T-helper 22 cell (primary cell): Measurements from ENCODE around the gene PRDM16.

Source experiments
- DNase-seq: peaks from one replicate; pipeline ENCODE4 v3.0.0-alpha.2; 2020; ENCODE audit warnings: low read depth

The PRDM16 gene

DNA sequence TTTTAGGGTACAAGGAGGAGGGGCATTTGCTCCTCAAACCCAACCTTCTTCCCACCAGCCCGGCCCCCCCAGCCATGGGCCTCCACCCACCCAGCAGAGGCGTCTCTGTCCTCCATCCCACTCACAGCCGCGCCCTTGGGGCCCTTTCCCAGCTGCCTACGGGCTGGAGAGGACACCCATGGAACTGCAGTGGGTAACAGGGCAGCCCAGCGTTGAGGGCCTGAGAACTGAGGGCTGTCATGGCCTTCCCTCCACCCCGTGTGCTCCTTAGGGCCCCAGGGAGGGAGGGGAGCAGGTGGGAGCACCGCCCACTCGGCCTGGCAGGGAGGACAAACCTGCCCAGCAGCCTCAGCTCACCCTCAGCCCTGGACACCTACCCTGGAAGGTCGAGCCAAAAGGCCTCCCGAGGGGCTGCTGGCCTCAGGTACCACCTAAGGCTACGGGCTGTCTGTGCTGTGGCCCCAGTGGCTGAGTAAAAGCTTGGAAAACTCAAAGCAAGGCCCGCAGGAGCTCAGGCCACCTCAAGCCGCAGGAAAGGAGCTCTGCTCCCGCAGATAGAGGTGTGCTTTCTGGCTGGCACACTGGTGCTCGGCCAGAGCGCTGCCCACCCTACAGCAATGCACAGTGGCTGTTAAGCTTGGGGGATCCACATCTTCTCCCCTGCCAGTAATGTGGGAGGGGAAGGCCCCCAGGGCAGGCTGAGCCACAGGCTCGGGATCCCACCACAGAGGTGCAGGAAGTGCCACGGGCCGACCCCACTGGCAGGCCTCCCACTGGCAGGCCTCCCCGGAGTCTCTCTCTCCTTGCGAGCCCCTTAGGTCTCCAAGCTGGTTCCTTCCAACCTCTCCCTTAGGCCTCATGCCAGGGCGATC is 383.2 kb downstream of the PRDM16 start:
- no peak for DNase-seq

DNA sequence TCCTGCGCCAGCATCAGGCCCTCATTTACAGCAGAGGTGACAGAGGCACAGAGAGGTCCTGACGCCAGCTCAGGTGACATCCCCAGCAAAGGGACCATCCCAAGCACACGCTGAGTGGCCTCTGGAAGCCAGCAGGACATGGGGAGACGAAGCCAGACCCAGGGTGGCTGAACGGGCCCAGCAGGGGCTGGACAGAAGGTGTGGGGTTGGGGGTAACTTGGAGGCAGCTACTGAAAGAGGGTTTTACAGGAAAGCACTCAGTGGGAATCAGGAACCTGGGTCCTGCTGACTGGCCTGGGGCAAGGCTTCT is 383.8 kb downstream of the PRDM16 start:
- no peak for DNase-seq

- peak; percentile 39 for DNase-seq
These were observed 384.3 kb downstream of the PRDM16 start for GRCh38 chr1:3453203-3453761.

DNA sequence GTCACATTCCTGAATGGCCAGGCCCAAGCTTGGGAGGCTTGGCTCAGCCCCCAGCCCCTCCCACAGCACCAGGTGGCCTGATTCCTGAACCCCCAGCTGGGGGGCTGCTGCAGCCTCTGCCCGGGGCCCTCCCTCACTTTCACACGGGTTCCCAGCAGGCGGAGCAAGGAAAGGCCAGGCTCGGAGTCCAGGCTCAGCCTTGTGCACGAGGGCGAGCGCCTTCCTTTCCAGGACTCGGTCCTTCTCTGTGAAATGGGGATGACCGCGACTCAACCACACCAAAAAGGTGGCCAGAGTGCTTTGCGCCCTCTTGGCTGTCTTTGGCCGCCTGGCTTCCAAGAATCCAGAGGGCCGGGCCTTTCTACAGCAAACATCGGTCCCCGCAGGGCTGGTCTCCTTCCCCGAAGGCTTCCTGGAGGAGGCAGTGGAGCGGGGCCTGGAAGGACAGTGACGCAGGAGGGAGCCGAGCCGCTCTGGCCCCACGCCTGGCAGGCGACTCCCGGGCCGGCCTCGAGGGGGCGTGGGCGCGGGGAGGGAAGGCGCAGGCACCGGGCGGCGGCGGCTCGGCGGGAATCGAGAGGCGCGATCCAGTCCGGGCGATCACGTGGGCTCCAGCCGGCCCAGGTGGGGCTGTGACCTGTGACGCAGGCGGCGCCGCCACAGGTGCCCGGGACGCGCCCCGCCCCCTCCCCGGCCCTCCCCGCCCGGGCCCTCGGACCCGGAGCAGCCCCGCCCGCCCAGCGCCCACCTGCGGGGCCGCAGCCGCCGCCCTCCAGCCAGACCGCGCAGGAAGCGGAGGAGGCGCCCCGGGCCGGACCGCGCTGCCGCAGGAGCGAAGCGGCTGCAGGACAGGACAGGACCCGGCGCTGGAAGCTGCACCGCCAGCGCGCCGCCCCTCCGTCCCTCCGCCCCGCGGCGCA is 385.1 kb downstream of the PRDM16 start, which contains the start of gene ARHGEF16:
ARHGEF16 (plus strand) TSS at position 775 of the 920 bp plus-strand sequence. CDS start 8,420 bp downstream, outside the sequence.
- no peak for DNase-seq

- DNase-seq = no peak
These were observed 386.0 kb downstream of the PRDM16 start for GRCh38 chr1:3454811-3455618.

GRCh38 chr1:3455670-3456448 is 386.9 kb downstream of the PRDM16 start:
- no peak for DNase-seq

DNA sequence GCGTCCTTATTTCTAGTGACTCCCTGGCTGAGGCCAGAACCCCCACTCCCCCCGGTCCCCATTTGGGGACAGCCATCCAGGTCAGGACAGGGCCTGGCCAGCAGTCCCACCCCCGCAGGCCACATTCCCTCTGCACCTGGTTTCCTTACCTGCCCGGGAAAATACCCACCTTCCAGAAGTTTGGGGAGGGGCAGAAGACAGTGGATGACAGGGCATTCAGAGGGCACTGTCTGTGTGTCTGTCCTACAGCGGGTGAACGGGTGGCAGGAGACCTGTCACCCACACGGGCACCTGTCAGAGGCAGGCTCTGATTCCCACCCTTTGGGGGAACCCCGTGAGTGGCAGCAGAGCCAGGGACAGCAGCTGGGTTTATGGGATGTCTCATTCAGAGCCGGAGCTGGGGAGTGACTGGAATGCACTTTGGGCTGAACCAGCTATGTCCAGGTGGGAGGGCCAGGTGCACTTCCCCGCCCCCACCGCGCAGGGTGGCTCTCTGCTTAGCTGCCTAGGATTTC is 387.5 kb downstream of the PRDM16 start:
- DNase-seq = no peak

- no peak for DNase-seq
These were observed 388.2 kb downstream of the PRDM16 start for GRCh38 chr1:3456964-3457909.

DNA sequence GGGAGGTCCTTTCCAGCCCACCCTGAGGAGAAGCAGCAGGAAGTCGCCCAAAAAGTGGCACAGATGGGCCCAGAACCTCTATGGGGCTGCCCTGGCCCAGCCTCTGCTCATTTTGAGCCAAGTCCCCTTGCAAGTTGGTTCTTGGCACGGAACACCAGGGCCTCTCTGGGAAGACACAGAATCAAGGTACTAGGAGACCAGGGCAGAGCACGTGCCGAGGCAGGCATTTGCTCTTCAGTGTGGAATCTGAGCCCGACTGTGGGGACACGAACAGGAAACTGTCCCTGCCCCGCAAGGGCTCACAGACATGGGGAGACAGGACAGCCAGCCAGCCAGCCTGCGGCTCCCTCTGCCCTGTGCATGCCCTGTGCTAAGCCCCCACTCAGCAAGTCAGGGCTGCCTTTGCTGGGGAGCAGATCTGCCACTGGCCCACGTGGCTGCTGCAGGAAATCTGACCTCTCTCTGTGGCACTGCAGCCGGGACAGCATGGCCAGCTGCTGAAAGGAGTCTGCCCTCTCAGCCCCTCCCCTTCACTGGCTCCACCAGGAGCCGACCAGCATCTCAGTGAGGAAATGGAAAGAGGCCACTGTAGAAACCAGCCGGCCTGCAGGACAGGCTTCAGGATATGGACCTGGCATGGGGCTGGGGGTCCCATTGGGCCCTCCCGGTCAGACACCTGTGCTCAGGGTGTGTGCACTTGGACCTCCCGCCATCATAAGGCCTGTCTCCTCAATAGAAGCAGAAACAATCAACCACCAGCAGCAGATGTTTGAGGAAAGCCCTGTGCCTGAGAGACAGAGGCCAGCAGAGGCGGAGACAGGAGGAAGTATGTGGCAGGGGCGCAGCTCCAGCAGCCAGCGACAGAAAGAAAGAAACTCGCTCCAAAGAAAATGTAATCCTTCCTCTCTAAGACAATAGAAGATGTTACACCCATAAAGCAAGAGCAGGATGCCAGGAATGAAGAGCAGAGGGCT is 389.2 kb downstream of the PRDM16 start:
- DNase-seq = no peak

- no peak for DNase-seq
These were observed 390.3 kb downstream of the PRDM16 start for GRCh38 chr1:3459051-3459908.

DNA sequence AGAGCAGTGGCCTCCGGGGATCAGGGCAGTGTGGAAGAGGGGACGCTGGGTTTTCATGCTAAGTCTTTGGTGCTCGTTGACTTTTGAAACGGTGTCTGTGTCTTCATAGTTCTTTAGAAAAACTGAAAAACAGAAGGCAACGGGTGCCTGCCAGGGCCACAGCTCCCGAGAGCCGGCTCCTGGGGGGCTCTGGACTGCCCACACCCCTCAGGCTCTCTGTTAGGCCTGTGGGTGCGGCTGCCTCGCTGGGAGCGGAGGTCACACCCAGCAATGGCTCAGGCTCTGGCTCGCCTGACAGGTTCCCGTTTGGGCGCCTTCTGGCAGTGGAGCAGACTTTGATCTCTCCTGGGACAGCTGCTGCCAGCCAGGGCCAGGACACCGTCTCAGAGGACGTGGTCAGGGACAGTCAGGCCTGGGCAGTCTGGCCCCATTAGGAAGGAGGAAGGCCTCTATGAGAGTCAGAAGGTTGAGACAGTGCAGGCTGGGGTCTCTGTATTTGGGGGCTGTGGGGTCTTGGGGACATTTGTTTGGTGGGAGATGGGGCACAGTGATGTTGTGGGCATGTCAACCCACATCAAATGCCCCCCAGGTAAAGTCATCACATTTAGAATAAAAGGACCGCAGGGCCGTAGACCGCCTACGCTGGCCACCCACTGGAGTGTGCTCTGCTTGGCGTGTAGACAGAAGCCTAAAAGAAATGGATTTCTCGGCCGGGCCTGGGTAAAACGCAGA is 391.1 kb downstream of the PRDM16 start:
- DNase-seq = no peak

DNA sequence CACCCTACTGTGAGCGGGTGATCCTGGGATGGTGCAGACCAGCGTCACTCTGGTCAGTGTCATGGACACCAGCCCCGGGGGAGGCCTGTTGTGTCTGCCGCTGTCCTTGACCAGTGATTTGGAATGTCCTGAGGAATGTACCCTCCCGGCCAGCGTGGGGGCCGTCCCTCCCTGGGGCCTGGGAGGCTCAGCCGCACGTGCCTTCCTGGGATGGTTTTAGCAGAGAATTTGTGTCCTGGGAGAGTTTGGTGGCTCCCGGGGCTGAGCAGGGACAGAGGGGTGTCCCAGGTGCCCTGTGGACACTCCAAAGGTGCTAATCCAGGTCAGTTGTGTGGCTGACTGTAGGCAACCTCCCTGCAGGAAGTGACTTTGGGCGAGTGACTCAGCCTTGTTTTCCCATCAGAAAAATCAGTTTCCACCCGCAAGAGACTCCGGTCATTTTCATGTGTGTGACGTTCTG is 391.7 kb downstream of the PRDM16 start:
- DNase-seq = no peak

DNA sequence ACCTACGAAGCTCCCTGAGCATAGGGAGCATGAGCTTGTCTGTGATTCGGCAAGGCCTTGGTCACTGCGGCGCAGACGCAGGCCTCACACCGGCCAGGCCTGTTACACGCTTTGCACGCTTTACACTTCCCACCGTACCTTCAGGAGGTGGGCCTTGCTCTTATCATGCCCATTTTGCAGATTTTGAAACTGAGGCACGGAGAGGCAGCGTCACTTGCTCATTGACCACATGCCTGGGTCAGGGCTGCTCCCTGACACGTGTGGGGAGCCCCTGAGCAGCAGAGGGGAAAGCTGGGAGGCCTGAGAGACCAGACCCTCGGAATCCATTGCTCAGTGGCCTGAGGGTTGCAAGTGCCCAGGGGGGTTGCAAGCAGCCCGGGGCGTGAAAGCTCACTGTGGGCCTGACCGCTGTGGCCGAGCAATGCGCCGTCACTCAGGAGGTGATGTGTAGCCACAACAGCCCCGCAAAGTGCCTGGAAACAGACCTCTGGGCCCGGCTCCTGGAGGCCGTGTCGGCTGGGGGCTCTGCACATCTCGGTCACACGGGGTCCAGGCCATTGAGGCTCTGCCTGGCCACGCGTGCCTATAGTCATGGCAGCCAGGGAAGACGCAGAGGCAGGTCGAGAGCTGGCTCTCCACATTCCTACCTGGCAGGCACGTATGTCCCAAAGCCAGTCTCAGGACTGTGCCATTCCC is 392.4 kb downstream of the PRDM16 start:
- DNase-seq = no peak

DNA sequence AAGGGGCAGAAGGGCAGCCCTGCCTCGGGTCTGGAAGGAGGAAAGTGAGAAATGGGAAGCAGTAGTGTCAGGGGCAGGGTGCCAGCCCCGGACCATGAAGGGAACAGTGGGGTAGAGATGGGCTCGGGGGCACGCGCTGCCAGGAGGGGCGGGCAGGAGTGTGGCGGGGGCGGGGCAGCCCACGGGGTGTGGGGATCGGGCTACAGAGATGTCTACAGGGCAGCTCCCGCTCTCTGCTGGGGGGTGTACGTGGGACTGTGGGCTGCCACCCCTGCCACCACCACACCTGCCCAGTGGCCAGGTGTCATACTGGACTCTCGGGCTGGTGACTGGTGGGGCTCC is 392.9 kb downstream of the PRDM16 start:
- no peak for DNase-seq

DNA sequence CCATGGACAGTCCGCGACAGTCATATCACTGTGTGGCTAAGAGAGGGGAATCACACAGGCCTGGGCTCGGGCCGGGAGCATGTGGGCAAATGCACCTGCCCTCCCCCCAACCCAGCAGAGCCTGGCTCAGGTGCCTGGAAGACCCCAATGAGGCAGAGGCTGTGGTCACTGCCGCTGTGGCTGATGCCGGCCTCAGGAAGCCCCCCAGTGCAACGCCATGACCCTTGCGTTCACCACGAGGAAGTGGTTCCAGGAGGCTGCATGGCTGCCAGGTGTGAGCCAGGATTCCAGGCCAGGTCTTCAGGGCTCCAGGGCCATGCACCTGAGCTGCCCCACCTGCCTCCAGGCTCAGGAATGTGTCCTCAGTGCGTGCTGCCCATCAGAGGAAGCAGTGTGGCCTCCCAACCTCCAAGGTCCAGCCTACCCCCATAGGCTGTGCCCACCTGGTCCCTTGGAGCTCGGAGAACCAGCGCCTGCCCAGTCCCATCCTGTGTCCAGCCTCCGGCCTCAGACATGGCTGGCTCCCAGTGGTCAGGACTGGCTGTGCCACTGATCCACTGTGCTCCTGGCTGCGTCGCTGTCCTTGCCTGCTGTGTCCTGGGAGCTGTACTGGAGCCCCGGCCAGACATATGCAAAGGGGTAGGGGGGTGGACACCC is 393.5 kb downstream of the PRDM16 start:
- DNase-seq = no peak

DNA sequence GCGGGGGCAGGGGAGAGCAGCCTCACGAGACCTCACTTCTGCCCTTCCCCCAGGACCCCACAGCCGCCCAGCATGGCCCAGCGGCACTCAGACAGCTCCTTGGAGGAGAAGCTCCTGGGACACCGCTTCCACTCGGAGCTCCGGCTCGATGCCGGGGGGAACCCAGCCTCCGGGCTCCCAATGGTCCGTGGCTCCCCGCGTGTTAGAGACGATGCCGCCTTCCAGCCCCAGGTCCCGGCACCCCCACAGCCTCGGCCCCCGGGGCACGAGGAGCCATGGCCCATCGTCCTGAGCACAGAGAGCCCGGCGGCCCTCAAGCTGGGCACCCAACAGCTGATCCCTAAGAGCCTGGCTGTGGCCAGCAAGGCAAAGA is 394.0 kb downstream of the PRDM16 start:
- DNase-seq = no peak
